Measurements from ENCODE around the gene SLC2A9.
A peak's percentile ranks its signal among the peaks of the same experiment; 100 is the strongest.

SLC2A9 gene

GRCh38 chr4:10022346-10023049 is 1.2 kb upstream of the SLC2A9 start:
- H3K9me3 ChIP-seq (ENCODE audit: control insufficient read depth, low read length): no peaks in the 10 kb centered on the region
- no peaks in the 10 kb centered on the region for H3K27me3 ChIP-seq (replicated peaks; ENCODE audit: control insufficient read depth, insufficient read depth, low read length, poor library complexity, severe bottlenecking)
- no peak overlapping the region for H3K4me3 ChIP-seq (ENCODE audit: insufficient read depth, low read depth, low read length, poor library complexity, severe bottlenecking)
- H3K27ac ChIP-seq (ENCODE audit: insufficient read depth, low read length, poor library complexity, severe bottlenecking): no peak overlapping the region
- DNase-seq: no peak
- peaks cover 6% of the 10 kb centered on the region for H3K4me1 ChIP-seq (ENCODE audit: control insufficient read depth, insufficient read depth, low read length, poor library complexity, severe bottlenecking)
- H3K36me3 ChIP-seq (ENCODE audit: control insufficient read depth, insufficient read depth, low read length): no peaks in the 10 kb centered on the region

- Histone ChIP-seq H3K9me3 (ENCODE audit: control insufficient read depth, low read length) (no peaks in the 10 kb centered on the region), H3K4me3 (ENCODE audit: insufficient read depth, low read depth, low read length, poor library complexity, severe bottlenecking) (no peak overlapping the region)
- no peak for DNase-seq
Measured at GRCh38 chr4:10021653-10022023, 341 bp upstream of the SLC2A9 start.

GRCh38 chr4:10020106-10020505 is 1.2 kb downstream of the SLC2A9 start:
- H3K4me1 ChIP-seq (ENCODE audit: control insufficient read depth, insufficient read depth, low read length, poor library complexity, severe bottlenecking): peaks cover 6% of the 10 kb centered on the region
- no peaks in the 10 kb centered on the region for H3K36me3 ChIP-seq (ENCODE audit: control insufficient read depth, insufficient read depth, low read length)
- H3K9me3 ChIP-seq (ENCODE audit: control insufficient read depth, low read length): no peaks in the 10 kb centered on the region
- H3K27ac ChIP-seq (ENCODE audit: insufficient read depth, low read length, poor library complexity, severe bottlenecking): no peak overlapping the region
- H3K27me3 ChIP-seq (replicated peaks; ENCODE audit: control insufficient read depth, insufficient read depth, low read length, poor library complexity, severe bottlenecking): no peaks in the 10 kb centered on the region
- no peak for DNase-seq
- H3K4me3 ChIP-seq (ENCODE audit: insufficient read depth, low read depth, low read length, poor library complexity, severe bottlenecking): no peak overlapping the region

More at GRCh38 chr4:10021653-10022023, 341 bp upstream of the SLC2A9 start:
- Histone ChIP-seq H3K27ac (ENCODE audit: insufficient read depth, low read length, poor library complexity, severe bottlenecking) (no peak overlapping the region), H3K4me1 (ENCODE audit: control insufficient read depth, insufficient read depth, low read length, poor library complexity, severe bottlenecking) (peaks cover 6% of the 10 kb centered on the region), H3K36me3 (ENCODE audit: control insufficient read depth, insufficient read depth, low read length) (no peaks in the 10 kb centered on the region), H3K27me3 (replicated peaks; ENCODE audit: control insufficient read depth, insufficient read depth, low read length, poor library complexity, severe bottlenecking) (no peaks in the 10 kb centered on the region)

DNA sequence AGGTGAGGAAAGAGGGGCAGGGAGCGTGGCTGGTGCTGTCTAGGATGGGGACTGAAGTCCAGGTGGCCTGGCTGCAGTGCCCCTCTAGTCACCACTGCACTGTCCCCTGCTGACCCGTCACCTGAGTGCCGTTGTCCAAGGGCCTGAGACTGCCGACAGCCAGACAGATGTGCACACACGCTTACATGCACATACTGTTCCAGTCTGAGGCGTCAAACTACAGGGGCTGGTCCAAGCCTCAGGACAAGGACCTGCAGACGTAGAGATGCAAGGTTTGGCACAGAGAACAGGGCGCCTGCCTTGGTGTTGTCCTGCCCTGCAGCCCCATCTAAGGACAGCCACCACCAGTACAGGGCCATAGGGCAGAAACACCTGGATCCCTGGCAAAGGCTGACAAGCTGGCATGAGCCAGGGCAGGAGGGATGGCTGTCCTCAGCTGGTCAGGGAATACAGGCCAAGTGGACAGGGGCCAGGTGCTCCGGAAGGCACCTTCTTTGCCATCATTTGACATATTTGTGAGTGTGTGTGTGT is 1.7 kb downstream of the SLC2A9 start:
- Histone ChIP-seq H3K36me3 (ENCODE audit: control insufficient read depth, insufficient read depth, low read length) (no peaks in the 10 kb centered on the region), H3K4me3 (ENCODE audit: insufficient read depth, low read depth, low read length, poor library complexity, severe bottlenecking) (peak overlapping the region; percentile 47), H3K9me3 (ENCODE audit: control insufficient read depth, low read length) (no peaks in the 10 kb centered on the region), H3K27me3 (replicated peaks; ENCODE audit: control insufficient read depth, insufficient read depth, low read length, poor library complexity, severe bottlenecking) (no peaks in the 10 kb centered on the region), H3K4me1 (ENCODE audit: control insufficient read depth, insufficient read depth, low read length, poor library complexity, severe bottlenecking) (peaks cover 6% of the 10 kb centered on the region), H3K27ac (ENCODE audit: insufficient read depth, low read length, poor library complexity, severe bottlenecking) (peak overlapping the region; percentile 73)
- no peak for DNase-seq

DNA sequence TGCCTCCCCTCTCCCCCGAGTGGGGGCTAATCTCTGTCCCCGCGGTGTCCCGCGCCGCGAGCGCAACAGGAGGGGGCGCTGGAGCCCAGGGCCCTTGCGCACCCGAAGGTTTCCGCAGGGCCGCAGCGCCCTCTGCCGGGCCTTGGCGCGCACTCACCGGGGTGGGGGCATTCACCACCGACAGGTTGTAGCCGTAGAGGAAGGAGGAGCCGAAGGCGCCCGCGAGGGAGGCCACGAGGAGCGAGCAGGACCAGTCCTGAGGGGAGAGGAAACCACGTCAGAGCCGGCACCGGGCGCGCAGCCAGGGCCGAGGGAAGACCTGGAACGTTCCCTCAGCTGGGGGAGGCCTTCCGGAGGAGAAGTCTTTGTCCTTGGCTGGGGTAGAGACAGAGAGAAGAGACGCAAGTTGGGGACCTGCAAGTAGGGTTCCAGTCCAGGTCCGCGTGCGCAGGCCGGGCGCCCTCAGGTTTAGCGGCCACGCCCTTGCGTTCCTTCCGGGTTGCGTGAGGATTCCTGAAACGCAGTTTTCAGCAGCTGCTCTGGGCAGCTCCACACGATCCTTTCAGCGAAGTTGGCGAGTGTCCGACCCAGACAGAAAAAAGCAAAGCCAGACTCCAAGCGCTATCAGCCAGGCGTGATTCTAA is 2.4 kb downstream of the SLC2A9 start:
- no peaks in the 10 kb centered on the region for H3K27me3 ChIP-seq (replicated peaks; ENCODE audit: control insufficient read depth, insufficient read depth, low read length, poor library complexity, severe bottlenecking)
- H3K9me3 ChIP-seq (ENCODE audit: control insufficient read depth, low read length): no peaks in the 10 kb centered on the region
- peak; percentile 84 to 89 (median 87) for DNase-seq
- H3K27ac ChIP-seq (ENCODE audit: insufficient read depth, low read length, poor library complexity, severe bottlenecking): peak overlapping the region; percentile 73
- H3K36me3 ChIP-seq (ENCODE audit: control insufficient read depth, insufficient read depth, low read length): no peaks in the 10 kb centered on the region
- peaks cover 6% of the 10 kb centered on the region for H3K4me1 ChIP-seq (ENCODE audit: control insufficient read depth, insufficient read depth, low read length, poor library complexity, severe bottlenecking)
- peak overlapping the region; percentile 47 for H3K4me3 ChIP-seq (ENCODE audit: insufficient read depth, low read depth, low read length, poor library complexity, severe bottlenecking)

DNA sequence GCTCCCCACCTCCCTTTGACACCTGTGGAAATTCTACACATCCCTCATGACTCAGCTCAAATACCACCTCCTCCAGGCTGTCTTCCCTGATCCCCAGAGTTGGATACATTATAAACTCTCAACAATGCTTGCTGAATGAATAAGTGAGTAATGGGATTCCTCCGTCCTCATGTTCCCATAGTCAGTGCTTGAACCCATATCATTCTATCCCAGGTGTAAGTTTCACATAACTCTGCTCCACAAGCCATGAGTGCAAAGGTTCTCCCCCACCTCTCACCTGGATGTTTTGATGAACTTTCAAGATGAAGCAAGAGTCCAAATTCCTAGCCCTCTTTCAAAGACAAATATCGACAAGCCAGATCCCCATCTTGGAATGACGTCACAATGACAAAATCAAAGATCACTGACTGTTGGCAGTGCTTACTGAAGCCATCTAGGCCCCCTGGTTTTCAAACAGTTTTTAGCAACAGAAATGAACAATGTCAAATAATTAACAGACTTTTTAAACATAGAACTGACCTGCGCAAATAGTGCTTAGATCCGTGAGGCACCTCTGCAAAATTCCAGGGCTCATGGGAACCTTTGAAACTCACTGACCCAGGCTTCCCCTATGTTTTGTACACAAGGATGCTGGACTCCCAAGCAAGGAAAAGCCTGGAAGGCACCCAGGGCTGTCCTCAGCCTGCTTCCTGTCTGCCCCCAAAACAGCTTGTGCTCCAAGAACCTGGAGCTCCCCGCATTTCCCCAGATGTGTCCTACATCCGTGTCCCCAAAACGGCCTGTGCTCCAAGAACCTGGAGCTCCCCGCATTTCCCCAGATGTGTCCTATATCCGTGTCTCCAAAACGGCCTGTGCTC is 4.0 kb downstream of the SLC2A9 start:
- H3K36me3 ChIP-seq (ENCODE audit: control insufficient read depth, insufficient read depth, low read length): no peaks in the 10 kb centered on the region
- no peak overlapping the region for H3K4me3 ChIP-seq (ENCODE audit: insufficient read depth, low read depth, low read length, poor library complexity, severe bottlenecking)
- H3K27ac ChIP-seq (ENCODE audit: insufficient read depth, low read length, poor library complexity, severe bottlenecking): no peak overlapping the region

GRCh38 chr4:10016169-10016568 is 5.1 kb downstream of the SLC2A9 start:
- Histone ChIP-seq H3K27ac (ENCODE audit: insufficient read depth, low read length, poor library complexity, severe bottlenecking) (no peak overlapping the region), H3K4me3 (ENCODE audit: insufficient read depth, low read depth, low read length, poor library complexity, severe bottlenecking) (no peak overlapping the region), H3K4me1 (ENCODE audit: control insufficient read depth, insufficient read depth, low read length, poor library complexity, severe bottlenecking) (peaks cover 6% of the 10 kb centered on the region), H3K9me3 (ENCODE audit: control insufficient read depth, low read length) (no peaks in the 10 kb centered on the region), H3K36me3 (ENCODE audit: control insufficient read depth, insufficient read depth, low read length) (no peaks in the 10 kb centered on the region), H3K27me3 (replicated peaks; ENCODE audit: control insufficient read depth, insufficient read depth, low read length, poor library complexity, severe bottlenecking) (no peaks in the 10 kb centered on the region)
- DNase-seq: no peak

More for the DNA sequence above, 4.0 kb downstream of the SLC2A9 start:
- DNase-seq: no peak
- Histone ChIP-seq H3K27me3 (replicated peaks; ENCODE audit: control insufficient read depth, insufficient read depth, low read length, poor library complexity, severe bottlenecking) (no peaks in the 10 kb centered on the region), H3K9me3 (ENCODE audit: control insufficient read depth, low read length) (no peaks in the 10 kb centered on the region), H3K4me1 (ENCODE audit: control insufficient read depth, insufficient read depth, low read length, poor library complexity, severe bottlenecking) (peaks cover 6% of the 10 kb centered on the region)

DNA sequence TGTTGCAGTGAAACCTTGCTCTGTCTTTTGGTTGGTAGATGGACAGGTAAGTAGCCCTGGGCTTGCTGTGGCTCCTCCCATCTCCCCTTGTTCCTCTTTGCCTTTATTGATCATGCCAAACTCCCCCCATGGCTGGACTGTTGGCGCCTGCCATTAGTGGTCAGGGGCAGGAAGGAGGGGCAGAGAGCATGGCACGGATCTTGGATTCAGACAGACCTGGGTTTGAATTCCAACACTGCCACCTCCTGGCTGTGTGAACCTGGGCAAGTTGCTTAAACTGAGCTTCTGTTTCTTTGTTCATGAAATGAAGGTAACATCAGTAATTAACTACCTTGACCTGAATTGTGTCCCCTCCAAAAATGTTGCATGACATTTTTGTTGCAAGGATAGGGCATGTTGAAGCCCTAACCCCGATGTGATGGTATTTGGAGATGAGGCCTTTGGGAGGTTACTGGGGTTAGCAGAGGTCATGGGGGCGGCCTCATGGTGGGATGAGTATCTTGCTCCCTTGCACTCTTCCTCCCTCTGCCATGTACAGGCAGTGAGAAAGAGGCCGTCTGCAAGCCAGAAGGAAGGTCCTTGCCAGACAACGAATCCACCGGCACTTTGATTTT is 6.0 kb downstream of the SLC2A9 start:
- no peak overlapping the region for H3K27ac ChIP-seq (ENCODE audit: insufficient read depth, low read length, poor library complexity, severe bottlenecking)
- no peak overlapping the region for H3K4me3 ChIP-seq (ENCODE audit: insufficient read depth, low read depth, low read length, poor library complexity, severe bottlenecking)
- H3K9me3 ChIP-seq (ENCODE audit: control insufficient read depth, low read length): no peaks in the 10 kb centered on the region
- H3K4me1 ChIP-seq (ENCODE audit: control insufficient read depth, insufficient read depth, low read length, poor library complexity, severe bottlenecking): peaks cover 6% of the 10 kb centered on the region
- DNase-seq: no peak
- no peaks in the 10 kb centered on the region for H3K27me3 ChIP-seq (replicated peaks; ENCODE audit: control insufficient read depth, insufficient read depth, low read length, poor library complexity, severe bottlenecking)
- no peaks in the 10 kb centered on the region for H3K36me3 ChIP-seq (ENCODE audit: control insufficient read depth, insufficient read depth, low read length)

DNA sequence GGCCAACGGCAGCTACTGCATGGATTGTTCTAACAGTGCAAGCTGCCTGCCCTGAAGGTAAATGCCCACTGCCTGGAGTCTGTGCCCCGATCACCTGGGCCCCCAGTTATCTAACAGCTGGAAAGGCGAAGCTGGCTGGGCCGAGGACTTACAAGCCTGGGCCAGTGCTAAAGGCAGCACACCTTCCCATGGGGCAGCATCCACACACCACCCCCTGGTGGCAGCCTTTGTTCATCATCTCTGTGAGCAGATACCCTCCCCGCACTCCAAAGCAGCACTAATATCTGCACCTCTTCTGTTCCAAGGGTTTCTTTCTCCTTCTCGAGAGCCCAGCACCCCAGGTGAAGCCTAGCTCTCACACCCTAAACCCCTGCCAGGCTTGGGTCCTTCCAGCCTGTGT is 7.6 kb downstream of the SLC2A9 start:
- H3K4me1 ChIP-seq (ENCODE audit: control insufficient read depth, insufficient read depth, low read length, poor library complexity, severe bottlenecking): no peaks in the 10 kb centered on the region
- H3K36me3 ChIP-seq (ENCODE audit: control insufficient read depth, insufficient read depth, low read length): no peaks in the 10 kb centered on the region
- H3K9me3 ChIP-seq (ENCODE audit: control insufficient read depth, low read length): no peaks in the 10 kb centered on the region
- no peak overlapping the region for H3K27ac ChIP-seq (ENCODE audit: insufficient read depth, low read length, poor library complexity, severe bottlenecking)
- no peak for DNase-seq
- no peaks in the 10 kb centered on the region for H3K27me3 ChIP-seq (replicated peaks; ENCODE audit: control insufficient read depth, insufficient read depth, low read length, poor library complexity, severe bottlenecking)
- no peak overlapping the region for H3K4me3 ChIP-seq (ENCODE audit: insufficient read depth, low read depth, low read length, poor library complexity, severe bottlenecking)

All from effector memory CD4-positive, alpha-beta T cell (primary cell).